HEK293 (cell line): Measurements from ENCODE around the gene HAND1.

Experiments
- CTCF ChIA-PET: fragments of 350-600 bp; formaldehyde crosslinking; extraction: SDS; loops from one replicate; lab custom pipeline; 2021; ENCODE audit warnings: antibody characterized with exemption; lab: Yijun Ruan, JAX
- POLR2A ChIA-PET: fragments of 300-600 bp; formaldehyde crosslinking; extraction: SDS; loops from one replicate; lab custom pipeline; 2020; ENCODE audit warnings: antibody characterized with exemption, inconsistent platforms; lab: Yijun Ruan, JAX
- H3K27ac ChIP-seq: fragments of 200-500 bp; sonication (Bioruptor generic); 2 replicates; pipeline ENCODE4 v1.5.1; 2014; ENCODE audit warnings: low read depth, low read length, control low read depth, inconsistent platforms; ENCODE audit errors: extremely low read depth
- H3K36me3 ChIP-seq, 2 experiments: fragments of 200-500 bp in 1 of 2; sonication (Bioruptor generic) in 1 of 2; 1 replicate in 1 of 2; 2 replicates in 1 of 2; pipeline ENCODE4 v1.5.1; 2014 to 2017; ENCODE audit warnings: inconsistent platforms in 2 of 2, low read length in 2 of 2; ENCODE audit not compliant: control insufficient read depth in 2 of 2, insufficient read depth in 1 of 2
- H3K4me1 ChIP-seq: fragments of 200-500 bp; sonication (Bioruptor generic); 2 replicates; pipeline ENCODE4 v1.5.1; 2014; ENCODE audit warnings: mild to moderate bottlenecking, low read length, inconsistent platforms; ENCODE audit not compliant: control insufficient read depth, insufficient read depth
- H3K4me3 ChIP-seq: 2 replicates; pipeline ENCODE4 v1.5.1; 2011; ENCODE audit warnings: low read depth, mild to moderate bottlenecking, control low read depth, low read length, moderate library complexity
- H3K9me3 ChIP-seq: fragments of 200-500 bp; sonication (Bioruptor generic); 2 replicates; pipeline ENCODE4 v1.5.1; 2014; ENCODE audit warnings: low read depth, low read length, inconsistent platforms; ENCODE audit not compliant: control insufficient read depth, insufficient read depth
- BCL11A ChIP-seq: fragments of 450-650 bp; formaldehyde crosslinking; IDR thresholded peaks from 2 replicates; pipeline ENCODE4 v1.5.1; 2016; ENCODE audit warnings: low read depth, missing biosample characterization, missing genetic modification characterization
- BCL11B ChIP-seq: fragments of 450-650 bp; formaldehyde crosslinking; IDR thresholded peaks from 2 replicates; pipeline ENCODE4 v1.5.1; 2016; ENCODE audit warnings: low read depth, missing biosample characterization, missing genetic modification characterization
- MYNN ChIP-seq: fragments of 450-650 bp; formaldehyde crosslinking; IDR thresholded peaks from 2 replicates; pipeline ENCODE4 v1.5.1; 2016; ENCODE audit warnings: missing biosample characterization, missing genetic modification characterization, borderline replicate concordance
- REPIN1 ChIP-seq: fragments of 450-650 bp; formaldehyde crosslinking; IDR thresholded peaks from 2 replicates; pipeline ENCODE4 v1.5.1; 2017; ENCODE audit warnings: missing biosample characterization, missing genetic modification characterization, low read depth
- SP3 ChIP-seq: fragments of 450-650 bp; formaldehyde crosslinking; IDR thresholded peaks from 2 replicates; pipeline ENCODE4 v1.5.1; 2016; ENCODE audit warnings: missing biosample characterization, missing genetic modification characterization
- ZBTB20 ChIP-seq: fragments of 450-650 bp; formaldehyde crosslinking; IDR thresholded peaks from 2 replicates; pipeline ENCODE4 v1.5.1; 2016; ENCODE audit warnings: missing biosample characterization, missing genetic modification characterization
- ZFP41 ChIP-seq: fragments of 450-650 bp; formaldehyde crosslinking; IDR thresholded peaks from 2 replicates; pipeline ENCODE4 v1.5.1; 2016; ENCODE audit warnings: missing biosample characterization, missing genetic modification characterization, borderline replicate concordance
- ZIC2 ChIP-seq: fragments of 450-650 bp; formaldehyde crosslinking; IDR thresholded peaks from 2 replicates; pipeline ENCODE4 v1.5.1; 2016; ENCODE audit warnings: missing biosample characterization, missing genetic modification characterization
- ZNF24 ChIP-seq: fragments of 450-650 bp; formaldehyde crosslinking; IDR thresholded peaks from 2 replicates; pipeline ENCODE4 v1.5.1; 2016; ENCODE audit warnings: missing biosample characterization, missing genetic modification characterization
- ZNF366 ChIP-seq: fragments of 450-650 bp; formaldehyde crosslinking; conservative IDR thresholded peaks from 2 replicates; pipeline ENCODE4 v1.5.1; 2016; ENCODE audit warnings: missing biosample characterization, missing genetic modification characterization
- ZNF501 ChIP-seq: fragments of 450-650 bp; formaldehyde crosslinking; IDR thresholded peaks from 2 replicates; pipeline ENCODE4 v1.5.1; 2016; ENCODE audit warnings: missing biosample characterization, missing genetic modification characterization
- ZNF549 ChIP-seq: fragments of 450-650 bp; IDR thresholded peaks from 2 replicates; pipeline ENCODE4 v1.5.1; 2018; ENCODE audit warnings: missing biosample characterization, missing genetic modification characterization, mild to moderate bottlenecking, inconsistent platforms, moderate library complexity
- ZNF561 ChIP-seq: fragments of 450-650 bp; IDR thresholded peaks from 2 replicates; pipeline ENCODE4 v1.5.1; 2018; ENCODE audit warnings: missing biosample characterization, missing genetic modification characterization, borderline replicate concordance
- ZNF621 ChIP-seq: fragments of 450-650 bp; formaldehyde crosslinking; IDR thresholded peaks from 2 replicates; pipeline ENCODE4 v1.5.1; 2017; ENCODE audit warnings: missing biosample characterization, missing genetic modification characterization
- ZNF707 ChIP-seq: fragments of 450-650 bp; formaldehyde crosslinking; IDR thresholded peaks from 2 replicates; pipeline ENCODE4 v1.5.1; 2016; ENCODE audit warnings: missing biosample characterization, missing genetic modification characterization
- ZSCAN16 ChIP-seq: fragments of 450-650 bp; formaldehyde crosslinking; IDR thresholded peaks from 2 replicates; pipeline ENCODE4 v1.5.1; 2016; ENCODE audit warnings: missing biosample characterization, missing genetic modification characterization
- TF ChIP-seq, protein P1 (sequence below): fragments of 450-650 bp; formaldehyde crosslinking; IDR thresholded peaks from 2 replicates; pipeline ENCODE4 v1.5.1; 2016; ENCODE audit warnings: missing biosample characterization, missing genetic modification characterization
- TF ChIP-seq, protein P2 (sequence below): fragments of 450-650 bp; formaldehyde crosslinking; IDR thresholded peaks from 2 replicates; pipeline ENCODE4 v1.5.1; 2016; ENCODE audit warnings: missing biosample characterization, missing genetic modification characterization
- TF ChIP-seq, protein P3 (sequence below): fragments of 450-650 bp; formaldehyde crosslinking; IDR thresholded peaks from 2 replicates; pipeline ENCODE4 v1.5.1; 2017; ENCODE audit warnings: missing biosample characterization, missing genetic modification characterization

The HAND1 gene

DNA sequence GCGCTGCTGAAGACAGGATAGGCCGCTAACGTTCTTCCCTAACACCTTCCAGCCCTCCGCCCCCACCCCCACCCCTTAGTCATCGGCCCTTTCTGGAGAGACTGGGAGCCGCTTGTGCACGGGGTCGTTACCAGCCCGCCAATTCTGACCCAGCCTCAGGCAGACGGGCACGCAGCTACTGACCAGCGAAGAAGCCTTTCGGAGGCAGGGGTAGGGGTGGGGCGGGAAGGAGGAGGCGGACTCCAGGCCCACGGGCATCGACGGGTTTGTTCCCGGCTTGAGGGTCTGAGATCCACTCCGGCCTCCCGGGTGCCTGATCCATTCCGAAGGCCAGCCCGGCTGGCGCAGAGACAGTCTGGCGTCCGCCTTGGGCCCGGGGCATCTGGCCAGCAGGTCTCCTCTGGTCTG is 729 bp upstream of the HAND1 start:
- no peak for TF ChIP-seq ZFP41 (tag by site-specific recombination)
- TF ChIP-seq, protein P1, sequence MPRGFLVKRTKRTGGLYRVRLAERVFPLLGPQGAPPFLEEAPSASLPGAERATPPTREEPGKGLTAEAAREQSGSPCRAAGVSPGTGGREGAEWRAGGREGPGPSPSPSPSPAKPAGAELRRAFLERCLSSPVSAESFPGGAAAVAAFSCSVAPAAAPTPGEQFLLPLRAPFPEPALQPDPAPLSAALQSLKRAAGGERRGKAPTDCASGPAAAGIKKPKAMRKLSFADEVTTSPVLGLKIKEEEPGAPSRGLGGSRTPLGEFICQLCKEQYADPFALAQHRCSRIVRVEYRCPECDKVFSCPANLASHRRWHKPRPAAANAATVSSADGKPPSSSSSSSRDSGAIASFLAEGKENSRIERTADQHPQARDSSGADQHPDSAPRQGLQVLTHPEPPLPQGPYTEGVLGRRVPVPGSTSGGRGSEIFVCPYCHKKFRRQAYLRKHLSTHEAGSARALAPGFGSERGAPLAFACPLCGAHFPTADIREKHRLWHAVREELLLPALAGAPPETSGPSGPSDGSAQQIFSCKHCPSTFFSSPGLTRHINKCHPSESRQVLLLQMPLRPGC (tag by site-specific recombination): no peak
- TF ChIP-seq REPIN1 (tag by site-specific recombination): no peak
- TF ChIP-seq ZNF501: no peak
- no peak for TF ChIP-seq ZNF24 (tag by site-specific recombination)
- TF ChIP-seq ZNF549 (tag by site-specific recombination): no peak
- TF ChIP-seq ZNF621 (tag by site-specific recombination): no peak
- no peak for TF ChIP-seq ZBTB20 (tag by site-specific recombination)
- no peak for TF ChIP-seq MYNN (tag by site-specific recombination)
- no peak for TF ChIP-seq SP3
- TF ChIP-seq, protein P2, sequence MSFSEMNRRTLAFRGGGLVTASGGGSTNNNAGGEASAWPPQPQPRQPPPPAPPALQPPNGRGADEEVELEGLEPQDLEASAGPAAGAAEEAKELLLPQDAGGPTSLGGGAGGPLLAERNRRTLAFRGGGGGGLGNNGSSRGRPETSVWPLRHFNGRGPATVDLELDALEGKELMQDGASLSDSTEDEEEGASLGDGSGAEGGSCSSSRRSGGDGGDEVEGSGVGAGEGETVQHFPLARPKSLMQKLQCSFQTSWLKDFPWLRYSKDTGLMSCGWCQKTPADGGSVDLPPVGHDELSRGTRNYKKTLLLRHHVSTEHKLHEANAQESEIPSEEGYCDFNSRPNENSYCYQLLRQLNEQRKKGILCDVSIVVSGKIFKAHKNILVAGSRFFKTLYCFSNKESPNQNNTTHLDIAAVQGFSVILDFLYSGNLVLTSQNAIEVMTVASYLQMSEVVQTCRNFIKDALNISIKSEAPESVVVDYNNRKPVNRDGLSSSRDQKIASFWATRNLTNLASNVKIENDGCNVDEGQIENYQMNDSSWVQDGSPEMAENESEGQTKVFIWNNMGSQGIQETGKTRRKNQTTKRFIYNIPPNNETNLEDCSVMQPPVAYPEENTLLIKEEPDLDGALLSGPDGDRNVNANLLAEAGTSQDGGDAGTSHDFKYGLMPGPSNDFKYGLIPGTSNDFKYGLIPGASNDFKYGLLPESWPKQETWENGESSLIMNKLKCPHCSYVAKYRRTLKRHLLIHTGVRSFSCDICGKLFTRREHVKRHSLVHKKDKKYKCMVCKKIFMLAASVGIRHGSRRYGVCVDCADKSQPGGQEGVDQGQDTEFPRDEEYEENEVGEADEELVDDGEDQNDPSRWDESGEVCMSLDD (tag by site-specific recombination): no peak
- no peak for TF ChIP-seq ZIC2 (tag by site-specific recombination)
- TF ChIP-seq BCL11A (tag by site-specific recombination): no peak
- TF ChIP-seq ZNF366 (tag by site-specific recombination): no peak
- no peak for TF ChIP-seq ZNF561 (tag by site-specific recombination)
- no peak for TF ChIP-seq ZSCAN16
- TF ChIP-seq BCL11B: no peak
- TF ChIP-seq, protein P3, sequence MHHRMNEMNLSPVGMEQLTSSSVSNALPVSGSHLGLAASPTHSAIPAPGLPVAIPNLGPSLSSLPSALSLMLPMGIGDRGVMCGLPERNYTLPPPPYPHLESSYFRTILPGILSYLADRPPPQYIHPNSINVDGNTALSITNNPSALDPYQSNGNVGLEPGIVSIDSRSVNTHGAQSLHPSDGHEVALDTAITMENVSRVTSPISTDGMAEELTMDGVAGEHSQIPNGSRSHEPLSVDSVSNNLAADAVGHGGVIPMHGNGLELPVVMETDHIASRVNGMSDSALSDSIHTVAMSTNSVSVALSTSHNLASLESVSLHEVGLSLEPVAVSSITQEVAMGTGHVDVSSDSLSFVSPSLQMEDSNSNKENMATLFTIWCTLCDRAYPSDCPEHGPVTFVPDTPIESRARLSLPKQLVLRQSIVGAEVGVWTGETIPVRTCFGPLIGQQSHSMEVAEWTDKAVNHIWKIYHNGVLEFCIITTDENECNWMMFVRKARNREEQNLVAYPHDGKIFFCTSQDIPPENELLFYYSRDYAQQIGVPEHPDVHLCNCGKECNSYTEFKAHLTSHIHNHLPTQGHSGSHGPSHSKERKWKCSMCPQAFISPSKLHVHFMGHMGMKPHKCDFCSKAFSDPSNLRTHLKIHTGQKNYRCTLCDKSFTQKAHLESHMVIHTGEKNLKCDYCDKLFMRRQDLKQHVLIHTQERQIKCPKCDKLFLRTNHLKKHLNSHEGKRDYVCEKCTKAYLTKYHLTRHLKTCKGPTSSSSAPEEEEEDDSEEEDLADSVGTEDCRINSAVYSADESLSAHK (tag by site-specific recombination): no peak
- TF ChIP-seq ZNF707 (tag by site-specific recombination): no peak
- Histone ChIP-seq H3K4me1 (no peaks in the 10 kb centered on the region), H3K4me3 (no peak overlapping the region), H3K36me3 (no peaks in the 10 kb centered on the region), H3K27ac (no peak overlapping the region), H3K9me3 (no peaks in the 10 kb centered on the region)
- ChIA-PET POLR2A (interaction anchor here (0.6 to 1.3 kb wide), 2 partner anchors 29 to 288 kb away, joined by 3 read pairs; partner anchors contain the start of gene GALNT10), CTCF (interaction anchor here (0.7 kb wide), 1 partner anchor 10 kb away, joined by 3 read pairs; no protein-coding TSS in a partner anchor)
